ENCODE measurements around the gene FCGR3A.

The FCGR3A gene

DNA sequence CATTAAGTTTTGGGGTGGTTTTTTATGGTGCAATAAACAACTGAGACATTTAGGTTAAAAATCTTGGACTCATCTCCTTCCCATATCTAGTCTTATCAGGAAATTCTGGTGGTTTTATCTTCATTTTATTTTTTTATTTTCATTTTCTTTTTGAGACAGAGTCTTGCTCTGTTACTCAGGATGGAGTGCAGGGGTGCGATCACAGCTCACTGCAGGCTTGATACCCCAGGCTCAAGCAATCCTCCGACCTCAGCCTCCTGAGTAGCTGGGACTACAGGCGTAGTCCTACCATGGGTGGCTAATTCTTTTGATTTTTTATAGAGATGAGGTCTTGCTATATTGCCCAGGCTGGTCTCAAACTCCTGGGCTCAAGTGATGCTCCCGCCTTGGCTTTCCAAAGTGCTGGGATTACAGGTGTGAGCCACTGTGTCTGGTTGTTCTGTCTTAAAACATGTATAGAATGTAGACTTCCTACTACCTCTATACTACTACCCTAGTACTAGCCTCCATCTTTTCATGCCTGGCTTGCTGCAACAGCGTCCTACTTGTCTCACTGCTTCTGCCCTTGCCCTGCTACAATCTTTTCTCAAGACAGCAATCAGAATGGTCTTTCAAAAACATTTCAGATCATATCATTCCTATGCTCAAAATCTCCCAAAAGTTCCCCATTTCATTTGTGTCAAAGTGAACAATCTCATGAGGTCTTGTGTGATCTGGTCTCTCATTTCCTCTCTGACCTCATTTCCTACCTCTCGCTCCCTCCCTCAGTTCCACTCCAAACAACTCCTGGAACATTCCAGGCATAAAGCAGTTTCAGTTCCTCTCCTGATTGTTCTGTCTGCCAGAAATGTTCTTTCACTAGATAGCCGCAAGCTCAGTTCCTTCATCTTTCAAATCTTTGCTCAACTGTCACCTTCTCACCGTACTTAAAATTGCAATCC, 50.2 kb downstream of the FCGR3A start:
- DNase-seq = no peak

DNA sequence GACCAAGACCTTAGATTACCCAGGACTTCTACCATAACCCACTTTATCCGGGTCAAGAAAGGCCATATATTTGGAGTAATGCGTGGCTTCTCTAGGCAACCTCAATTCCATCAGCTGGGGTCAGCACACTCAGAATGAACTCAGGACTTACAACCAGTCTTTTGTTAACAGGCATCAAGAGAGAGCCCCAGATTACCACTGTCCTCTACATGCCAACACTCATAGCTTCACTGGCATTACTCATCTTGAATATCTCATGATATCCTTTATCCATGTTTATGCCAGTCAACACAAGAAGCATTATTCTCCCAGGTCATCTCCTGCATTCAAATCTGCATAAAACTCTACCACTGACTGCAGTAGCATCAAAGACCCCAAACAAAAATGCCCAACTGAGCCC, 51.0 kb downstream of the FCGR3A start:
- DNase-seq = no peak

DNA sequence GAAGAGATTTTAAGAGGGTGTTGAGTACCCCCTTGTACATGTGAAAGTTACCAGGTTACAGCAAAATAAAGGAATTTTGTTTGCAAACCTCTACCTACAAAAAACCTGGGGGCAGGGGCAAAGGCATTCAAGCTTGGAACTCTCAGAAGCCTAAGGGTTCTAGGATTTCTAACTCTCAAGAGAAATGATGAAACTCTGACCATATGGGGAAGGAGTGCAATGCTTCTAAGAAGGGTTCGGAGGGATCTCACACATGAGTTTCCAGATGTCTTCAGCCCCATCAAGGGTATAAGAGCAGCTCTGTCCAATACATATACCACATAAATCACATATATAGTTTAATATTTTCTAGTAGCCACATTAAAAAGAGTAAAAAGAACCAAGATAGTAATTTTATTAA, 51.7 kb downstream of the FCGR3A start:
- DNase-seq = no peak

DNA sequence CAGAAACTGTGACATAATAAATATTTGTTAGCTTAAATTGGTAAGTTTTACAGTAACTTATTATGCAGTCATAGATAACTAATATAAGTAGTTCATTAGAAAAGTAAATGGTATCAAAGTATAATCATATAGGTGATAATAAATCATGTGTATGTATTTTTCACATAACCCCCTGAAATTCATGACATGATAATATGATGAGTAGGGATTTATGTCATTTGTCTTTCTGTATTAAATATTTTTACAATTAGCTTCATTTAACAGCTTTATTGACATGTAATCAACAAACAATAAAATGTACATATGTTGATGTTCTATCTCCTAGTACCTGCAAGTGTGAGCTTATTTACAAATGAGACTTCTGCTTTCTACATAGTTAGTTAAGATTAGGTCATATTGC, 54.1 kb downstream of the FCGR3A start:
- DNase-seq = no peak

DNA sequence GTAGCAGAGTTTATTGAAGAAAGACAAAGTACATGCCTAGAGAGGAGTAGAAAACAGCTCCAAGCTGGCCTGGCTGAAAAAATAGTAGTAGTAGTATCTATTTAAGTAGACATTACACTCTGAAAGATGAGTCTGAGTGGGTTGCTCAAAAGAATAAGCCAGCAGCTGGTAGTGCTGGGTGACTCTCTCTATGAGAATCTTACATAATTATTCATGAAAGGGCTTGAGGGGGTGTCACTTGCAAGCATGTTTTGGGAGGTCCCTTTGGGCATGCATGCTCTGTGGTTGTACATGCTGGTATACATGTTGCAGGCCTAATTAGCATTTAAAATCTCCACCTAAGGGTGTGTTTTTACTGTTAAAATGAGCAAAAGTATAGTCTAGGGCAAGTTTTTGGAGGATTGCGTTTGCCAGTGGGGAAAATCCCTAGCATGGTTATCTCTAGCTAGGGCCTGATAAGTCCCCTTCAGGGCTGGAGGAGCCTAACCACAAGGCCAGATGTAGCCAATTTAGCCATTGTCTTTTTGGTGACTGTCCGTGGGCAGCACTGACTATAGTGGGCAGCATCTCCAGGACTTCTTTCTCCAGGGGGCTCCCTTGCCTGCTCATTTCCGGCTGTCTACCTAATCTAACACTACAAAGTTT, 55.4 kb downstream of the FCGR3A start:
- no peak for DNase-seq

DNA sequence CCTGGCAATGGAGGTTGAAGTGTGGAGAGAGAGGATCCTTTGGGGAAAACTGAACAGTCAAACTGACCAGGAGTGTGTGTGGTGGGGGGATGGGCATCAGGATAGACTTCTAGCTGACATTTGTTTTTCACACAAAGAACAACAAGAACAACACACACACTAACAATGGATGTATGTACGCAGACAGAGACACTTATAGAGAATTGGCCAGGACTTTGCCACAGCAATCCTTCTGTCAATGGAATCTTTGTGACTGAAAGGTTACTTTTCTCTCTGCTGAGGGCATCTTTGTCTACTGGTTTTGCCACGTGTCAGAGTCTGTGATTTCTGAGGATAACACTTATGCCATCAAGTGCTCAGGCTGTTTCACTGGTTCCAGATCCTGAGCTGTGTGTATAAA, 56.8 kb downstream of the FCGR3A start:
- DNase-seq = no peak

All from NCI-H774 (cell line).